ENCODE measurements around the gene SLC7A9.
"Not testable (repeated sequence)": the region's sequence is repeated elsewhere in the genome, so short reads cannot be mapped to it uniquely, and the experiment has no call there.

SLC7A9 gene

GRCh38 chr19:32789429-32789828 is 80.1 kb downstream of the SLC7A9 start:
- no peak for DNase-seq (ENCODE audit: low read depth)
- no peak for TF ChIP-seq CTCF (conservative IDR thresholded peaks at IDR 0.05; ENCODE audit: low read depth, low read length)
- H3K4me3 ChIP-seq (ENCODE audit: low read length): no peak overlapping the region

DNA sequence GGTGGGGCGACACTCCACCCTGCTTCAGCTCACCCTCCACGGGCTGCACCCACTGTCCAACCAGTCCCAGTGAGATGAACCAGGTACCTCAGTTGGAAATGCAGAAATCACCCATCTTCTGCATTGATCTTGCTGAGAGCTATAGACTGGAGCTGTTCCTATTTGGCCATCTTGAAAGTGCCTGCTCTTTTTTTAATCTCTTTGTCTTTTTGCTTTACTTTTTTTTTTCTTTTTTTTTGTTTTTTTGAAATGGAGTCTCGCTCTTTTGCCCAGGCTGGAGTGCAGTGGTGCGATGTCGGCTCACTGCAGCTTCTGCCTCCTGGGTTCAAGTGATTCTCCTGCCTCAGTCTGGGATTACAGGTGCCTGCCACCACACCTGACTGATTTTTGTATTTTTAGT is 81.7 kb downstream of the SLC7A9 start:
- DNase-seq (ENCODE audit: low read depth); H3K4me3 ChIP-seq (ENCODE audit: low read length): not testable (repeated sequence)

GRCh38 chr19:32787161-32787813 is 82.3 kb downstream of the SLC7A9 start:
- not testable (repeated sequence) for H3K4me3 ChIP-seq (ENCODE audit: low read length); DNase-seq (ENCODE audit: low read depth)

GRCh38 chr19:32782089-32782488 is 87.5 kb downstream of the SLC7A9 start:
- not testable (repeated sequence) for H3K4me3 ChIP-seq (ENCODE audit: low read length); DNase-seq (ENCODE audit: low read depth)

DNA sequence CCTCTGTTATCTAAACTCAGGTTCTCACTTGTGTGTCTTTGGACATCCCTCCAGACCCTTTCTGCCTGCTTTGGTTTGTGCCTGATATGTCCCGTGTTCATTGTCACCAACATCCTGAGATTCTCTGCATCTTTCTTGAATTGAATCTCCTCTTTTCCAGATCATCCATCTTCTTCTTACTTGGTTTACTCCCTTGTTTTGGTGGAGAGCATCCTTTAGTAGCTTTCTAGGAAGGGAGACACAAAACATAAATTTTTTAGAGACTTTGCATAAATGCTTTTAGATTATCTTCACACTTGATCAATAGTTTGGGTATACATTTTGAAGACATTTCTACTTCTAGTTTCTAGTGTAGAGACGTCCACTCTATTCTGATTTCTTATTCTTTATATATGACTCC is 88.3 kb downstream of the SLC7A9 start:
- no peak for DNase-seq (ENCODE audit: low read depth)
- TF ChIP-seq CTCF (conservative IDR thresholded peaks at IDR 0.05; ENCODE audit: low read depth, low read length): no peak
- H3K4me3 ChIP-seq (ENCODE audit: low read length): no peak overlapping the region
